ENCODE data around the gene AGER.
"Not testable (repeated sequence)": the region's sequence is repeated elsewhere in the genome, so short reads cannot be mapped to it uniquely, and the experiment has no call there.

The AGER gene

DNA sequence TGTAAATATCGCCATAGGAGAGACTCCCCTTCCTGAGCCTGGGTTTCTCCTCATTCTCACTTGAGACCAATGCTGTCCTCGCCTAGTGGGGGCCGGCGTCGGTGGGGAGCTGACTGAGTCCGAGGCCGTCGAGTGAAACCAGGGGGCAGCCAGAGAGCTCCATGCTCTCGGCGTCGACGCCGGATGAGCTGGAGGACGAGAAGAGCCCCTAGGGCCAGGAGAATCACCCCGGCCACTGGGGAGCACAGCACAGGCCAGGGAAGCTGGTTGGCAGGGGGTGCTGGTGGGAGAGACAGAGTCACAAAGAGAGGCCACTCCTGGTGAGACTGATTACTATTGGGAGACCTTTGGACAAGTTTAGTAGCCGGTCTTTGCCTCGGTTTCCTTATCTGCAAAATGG, 14.8 kb upstream of the AGER start:
- DNase-seq (ENCODE audit: low spot score): no peak

DNA sequence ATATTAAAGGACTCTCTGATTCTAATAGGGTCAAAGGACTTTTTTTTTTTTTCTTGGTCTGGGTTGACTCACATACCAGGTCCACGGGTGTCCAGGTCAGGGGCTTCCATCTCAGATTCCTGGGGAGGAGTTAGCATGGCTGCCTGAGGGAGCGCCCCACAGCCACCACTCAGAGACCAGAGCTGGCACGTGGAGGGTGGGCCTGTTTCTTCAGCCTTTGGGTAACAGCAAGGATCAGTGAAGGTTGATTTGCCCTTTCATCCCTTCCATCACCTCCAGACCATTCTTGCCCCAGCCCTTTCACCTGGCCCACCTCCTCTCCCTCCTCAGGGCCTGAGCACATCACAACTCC, 14.3 kb upstream of the AGER start:
- DNase-seq (ENCODE audit: low spot score): no peak

- DNase-seq (ENCODE audit: low spot score): no peak
Observed at GRCh38 chr6:32196682-32197616, 12.9 kb upstream of the AGER start.

GRCh38 chr6:32195902-32196681, 12.0 kb upstream of the AGER start:
- DNase-seq (ENCODE audit: low spot score): peak; percentile 97

DNA sequence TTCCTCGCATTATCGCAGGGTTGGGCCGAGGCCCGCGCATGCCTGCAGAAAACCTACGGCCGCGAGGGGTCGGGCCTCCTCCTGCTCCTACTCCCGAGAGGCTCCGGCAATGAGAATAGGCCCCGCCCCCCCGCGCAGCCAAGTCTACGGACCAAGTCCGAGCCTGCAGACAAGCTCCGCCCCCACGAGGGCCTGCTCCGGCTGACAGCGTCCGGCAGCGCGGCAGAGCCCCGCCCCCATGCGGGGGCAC, 11.5 kb upstream of the AGER start:
- peak; percentile 100 for DNase-seq (ENCODE audit: low spot score)

- peak; percentile 65 for DNase-seq (ENCODE audit: low spot score)
Observed at GRCh38 chr6:32194825-32195651, 11.0 kb upstream of the AGER start.

DNA sequence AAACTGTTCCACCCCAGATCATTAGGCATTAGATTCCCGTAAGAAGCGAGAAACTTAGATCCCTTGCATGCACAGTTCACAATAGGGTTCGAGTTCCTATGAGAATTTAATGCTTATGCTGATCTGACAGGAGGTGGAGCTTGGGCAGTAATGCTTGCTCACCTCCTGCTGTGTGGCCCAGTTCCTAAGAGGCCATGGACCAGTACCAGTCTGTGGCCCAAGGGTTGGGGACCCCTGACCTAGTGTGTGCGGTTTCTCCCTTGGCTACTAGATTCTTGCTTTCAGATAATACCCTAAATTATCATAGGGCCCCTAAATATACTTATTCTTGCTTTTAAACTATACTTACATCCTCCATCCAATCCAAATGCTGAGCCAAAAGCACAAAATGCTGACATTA, 10.3 kb upstream of the AGER start:
- no peak for DNase-seq (ENCODE audit: low spot score)

DNA sequence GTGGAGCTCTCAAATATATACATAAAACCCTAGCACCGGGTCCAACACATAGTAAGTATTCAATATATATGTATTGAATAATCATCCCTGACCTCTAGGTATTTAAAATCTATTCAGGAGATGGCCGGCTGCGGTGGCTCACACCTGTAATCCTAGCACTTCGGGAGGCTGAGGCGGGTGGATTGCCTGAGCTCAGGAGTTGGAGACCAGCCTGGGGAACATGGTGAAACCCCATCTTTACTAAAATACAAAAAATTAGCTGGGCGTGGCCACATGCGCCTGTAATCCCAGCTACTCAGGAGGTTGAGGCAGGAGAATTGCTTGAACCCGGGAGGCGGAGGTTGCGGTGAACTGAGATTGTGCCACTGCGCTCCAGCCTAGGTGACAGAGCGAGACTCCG, 9.0 kb upstream of the AGER start:
- not testable (repeated sequence) for DNase-seq (ENCODE audit: low spot score)

- DNase-seq (ENCODE audit: low spot score): peak; percentile 42
Observed at GRCh38 chr6:32192608-32193039, 8.6 kb upstream of the AGER start, which contains the start of gene GPSM3. Gene GPSM3 (minus strand): TSS chr6:32192643. CDS start chr6:32192513, 130 bp downstream.

DNA sequence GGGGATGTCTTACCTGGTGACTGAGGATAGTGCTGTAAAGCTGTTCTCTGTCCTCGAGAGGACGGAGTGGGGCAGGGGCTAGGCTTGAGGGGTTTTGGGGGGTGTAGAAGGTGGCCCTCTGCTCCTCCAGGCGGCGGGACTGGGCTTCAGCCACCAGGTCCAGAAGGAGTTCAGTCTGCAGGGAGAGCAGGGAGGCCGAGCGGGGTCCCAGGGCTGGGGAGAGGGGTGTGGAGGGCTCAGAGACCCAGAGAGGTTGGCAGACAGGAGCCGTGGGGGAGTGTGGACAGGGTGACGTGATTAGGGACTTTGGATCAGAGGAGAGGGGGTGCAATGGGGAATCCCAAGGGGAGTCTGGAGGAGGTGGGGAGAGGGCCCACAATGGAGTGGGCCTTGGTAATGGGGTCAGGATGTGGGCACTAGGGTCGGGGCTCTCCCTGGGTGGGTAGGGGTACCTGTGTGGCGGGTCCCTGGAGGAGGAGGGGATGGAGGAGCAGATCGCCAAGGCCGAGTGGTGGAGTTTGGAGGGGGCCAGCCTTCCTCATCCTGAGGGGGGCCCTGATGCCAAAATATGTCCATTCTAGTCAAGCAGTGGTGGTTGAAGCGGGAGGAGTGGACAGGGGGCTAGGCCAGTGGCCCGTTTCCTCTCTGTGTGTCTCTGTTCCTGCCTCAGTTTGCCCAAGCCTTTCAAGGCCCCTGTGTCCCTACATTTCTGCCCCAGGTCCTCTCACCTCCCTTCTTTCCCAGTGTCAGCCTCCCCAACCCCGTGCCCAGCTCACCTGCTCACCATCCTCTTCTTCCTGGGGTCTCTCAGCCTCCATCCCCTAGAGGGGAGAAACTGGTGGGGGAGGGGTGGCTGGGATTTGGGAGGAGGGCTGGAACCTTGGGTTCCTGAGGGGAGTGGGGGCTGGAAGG, 7.9 kb upstream of the AGER start:
- DNase-seq (ENCODE audit: low spot score): no peak

GRCh38 chr6:32190911-32191677, 7.0 kb upstream of the AGER start:
- no peak for DNase-seq (ENCODE audit: low spot score)

GRCh38 chr6:32190054-32190851, 6.2 kb upstream of the AGER start, which contains the start of gene PBX2:
Gene PBX2 (minus strand): TSS chr6:32190202. CDS start chr6:32189915, 287 bp downstream.
- DNase-seq (ENCODE audit: low spot score): peak; percentile 53

DNA sequence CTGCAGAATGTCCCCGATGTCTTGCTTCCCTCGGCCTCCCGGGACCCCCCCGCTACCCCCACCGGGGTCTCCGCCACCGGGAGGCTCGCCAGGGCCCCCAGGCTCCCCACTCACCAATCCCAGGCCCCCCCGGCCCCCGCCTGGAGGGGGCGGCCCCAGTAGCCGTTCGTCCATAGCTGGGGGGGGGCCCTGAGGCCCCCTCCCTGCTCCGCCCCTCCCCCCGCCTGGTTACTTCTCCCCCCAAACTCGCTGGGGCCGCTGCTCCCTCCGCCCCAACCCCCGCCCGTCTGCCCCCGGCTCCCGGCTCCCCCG, 5.6 kb upstream of the AGER start:
- no peak for DNase-seq (ENCODE audit: low spot score)

DNA sequence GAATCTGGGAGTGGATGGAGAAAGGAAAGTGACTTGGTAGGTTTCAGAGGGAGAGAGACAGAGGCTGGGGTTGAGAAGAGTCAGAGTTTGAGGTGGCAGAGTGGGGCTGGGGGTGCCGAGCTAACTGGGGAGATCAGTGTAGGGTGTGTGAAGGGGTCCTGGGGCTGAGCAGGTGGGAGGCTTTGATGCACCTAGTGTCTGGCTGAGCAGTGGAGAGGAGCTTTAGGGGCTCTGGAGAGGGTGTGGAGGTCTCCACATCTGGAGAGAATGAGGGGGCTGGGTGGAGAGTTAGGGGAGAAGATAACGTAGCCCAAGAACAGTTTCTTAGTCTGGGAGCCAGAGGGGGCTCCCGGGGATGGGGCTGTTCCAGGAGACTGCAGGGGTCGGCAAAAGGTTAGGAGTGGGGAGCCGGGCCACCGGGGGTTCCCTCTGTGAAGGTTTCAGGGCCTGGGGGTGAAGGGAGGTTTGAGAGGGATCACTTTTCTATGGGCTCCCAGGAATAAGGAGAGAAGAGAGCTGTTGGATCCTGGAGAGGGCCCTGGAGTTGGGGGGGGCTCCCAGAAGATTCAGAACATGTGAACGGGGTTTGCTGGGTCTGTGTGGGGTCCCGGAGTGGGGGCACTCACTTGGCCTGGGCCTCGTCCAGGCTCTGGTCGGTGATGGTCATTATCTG, 5.2 kb upstream of the AGER start:
- DNase-seq (ENCODE audit: low spot score): no peak

DNA sequence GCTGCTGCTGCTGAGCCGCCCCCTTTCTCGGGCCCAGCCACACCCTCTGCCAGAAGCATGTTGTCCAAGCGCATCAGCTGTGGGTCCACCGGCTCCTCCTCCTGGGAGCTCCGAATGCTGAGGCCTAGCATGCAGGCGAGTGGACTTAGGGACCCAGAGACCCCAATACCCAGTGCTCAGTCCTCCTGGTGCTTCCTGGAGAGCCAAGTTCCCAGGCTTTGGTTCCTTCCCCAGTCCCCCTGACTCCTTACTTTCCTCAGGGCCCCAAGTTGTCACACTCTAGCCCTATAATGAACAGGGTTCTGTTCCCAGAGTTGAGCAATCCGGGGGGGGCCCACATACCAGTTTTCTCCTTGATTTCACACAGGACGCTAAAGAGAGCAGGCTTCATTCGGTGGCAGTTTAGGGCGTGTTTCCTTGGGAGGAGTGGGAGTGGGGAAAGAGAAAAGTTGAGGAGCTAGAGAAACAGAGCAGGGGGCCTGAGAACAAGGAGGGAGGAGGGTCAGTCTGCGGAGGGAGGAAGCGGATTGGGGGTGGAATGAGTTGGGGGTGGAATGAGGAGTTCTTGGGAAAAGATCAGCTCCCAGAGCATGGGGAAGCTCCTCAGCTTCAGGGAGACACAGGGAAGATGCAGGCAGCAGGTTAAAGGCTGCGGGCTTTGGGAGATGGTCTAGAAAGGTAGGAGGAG, 4.5 kb upstream of the AGER start:
- no peak for DNase-seq (ENCODE audit: low spot score)

DNA sequence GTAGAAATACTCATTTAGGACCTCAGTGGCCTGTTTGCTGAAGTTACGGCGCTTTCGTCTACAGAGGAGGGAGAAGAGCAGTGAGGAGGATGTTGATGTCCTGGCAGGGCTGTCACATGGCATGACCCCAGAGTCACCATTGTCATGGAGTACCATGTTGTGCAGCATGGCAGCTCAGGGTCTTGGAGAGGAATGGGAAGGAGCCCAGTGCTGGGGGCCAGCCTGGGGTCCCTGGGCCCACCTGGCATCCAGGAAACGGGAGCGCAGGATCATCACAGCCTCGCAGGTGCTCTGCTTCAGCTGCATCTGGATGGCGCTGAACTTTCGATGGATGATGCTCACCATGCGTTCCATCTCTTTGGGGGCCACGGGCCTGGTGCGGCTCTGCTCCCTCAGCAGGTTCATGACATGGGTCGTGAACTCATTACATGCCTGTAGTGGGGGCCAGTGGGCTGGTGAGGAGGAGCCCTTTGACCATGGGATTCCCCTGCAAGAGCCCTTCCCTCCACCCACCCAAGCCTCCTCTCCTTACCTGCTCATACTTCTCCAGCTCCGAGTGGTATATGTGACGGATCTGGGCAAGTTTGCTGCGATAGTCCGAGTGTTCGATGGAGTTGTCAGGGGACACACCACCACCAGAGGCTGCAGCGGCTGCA, 3.8 kb upstream of the AGER start:
- not testable (repeated sequence) for DNase-seq (ENCODE audit: low spot score)

DNA sequence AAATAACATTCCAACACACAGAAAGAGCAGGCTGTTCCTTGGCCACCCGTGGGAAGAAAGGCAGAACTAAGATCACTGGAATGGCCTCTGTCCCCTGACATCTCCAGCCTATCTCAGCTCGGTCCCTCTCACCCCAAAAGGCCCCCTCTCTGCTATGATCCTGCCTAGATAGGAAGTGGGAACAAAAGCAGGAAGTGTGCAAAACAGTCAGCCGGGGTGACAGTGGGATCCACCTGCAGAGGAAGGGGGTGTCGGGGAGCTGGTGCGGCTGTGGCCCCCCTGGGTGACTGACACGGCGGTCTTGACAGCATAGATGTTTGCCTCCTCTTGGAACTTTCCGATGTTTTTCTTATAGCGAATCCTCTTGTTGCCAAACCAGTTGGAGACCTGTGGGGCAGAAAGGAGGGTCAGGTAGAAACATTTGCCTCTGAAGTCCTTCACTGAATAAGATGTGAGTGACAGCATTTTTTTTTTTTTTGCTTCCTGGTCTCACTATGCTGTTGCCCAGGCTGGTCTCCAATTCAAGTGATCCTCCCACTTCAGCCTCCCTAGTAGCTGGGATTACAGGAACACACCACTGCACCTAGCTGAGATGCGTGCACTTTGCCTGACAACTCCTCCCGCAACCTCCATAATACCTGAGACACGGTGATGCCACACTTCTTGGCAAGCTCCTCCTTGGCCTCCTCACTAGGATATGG, 3.1 kb upstream of the AGER start:
- no peak for DNase-seq (ENCODE audit: low spot score)

All from kidney capillary endothelial cell (primary cell).